GM19438 (cell line): ENCODE results near the gene SLC4A1AP.

Experiments
- ATAC-seq: cut with Tn5 transposase; IDR thresholded peaks from one replicate; pipeline ENCODE4 v1.9.1; 2021; ENCODE audit warnings: low read depth; ENCODE audit not compliant: unreplicated experiment

SLC4A1AP gene

DNA sequence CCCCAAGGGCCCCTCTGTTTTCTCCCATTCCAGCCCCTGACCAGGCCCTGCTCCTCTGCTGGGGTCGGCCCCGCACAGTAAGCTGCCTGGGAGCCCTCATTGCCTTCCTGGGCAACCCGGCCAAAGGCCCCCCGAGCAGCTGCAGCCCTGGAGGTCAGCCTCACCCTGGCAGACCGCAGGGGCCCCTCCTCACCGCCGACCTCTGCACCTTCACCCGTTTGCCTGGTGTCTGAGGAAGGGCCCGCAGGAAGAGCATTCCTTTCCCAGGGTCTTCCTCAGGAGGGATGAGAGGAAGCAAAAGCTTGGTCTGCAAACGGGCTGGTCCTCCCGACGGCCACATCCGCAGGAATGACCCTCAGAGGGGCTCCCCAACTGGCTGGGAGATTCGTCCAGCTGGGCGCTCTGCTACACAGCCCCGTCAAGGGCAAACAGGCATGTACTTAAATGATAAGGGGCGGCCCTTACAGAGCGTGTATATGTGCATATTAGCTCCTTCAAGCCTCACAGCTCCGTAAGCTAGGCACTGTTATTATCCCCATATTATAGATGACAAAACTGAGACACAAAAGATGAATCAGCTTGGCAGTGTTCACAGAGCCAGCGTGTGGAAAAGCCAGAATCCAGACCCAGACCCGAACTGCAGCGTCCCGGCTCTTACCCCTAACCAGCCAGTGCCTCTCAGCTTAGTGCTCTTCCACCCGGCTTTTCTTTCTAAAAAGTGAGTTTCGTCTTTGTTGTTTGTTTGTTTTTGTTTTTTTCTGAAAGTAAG lies 52.8 kb downstream of the SLC4A1AP start:
- no peak for ATAC-seq

DNA sequence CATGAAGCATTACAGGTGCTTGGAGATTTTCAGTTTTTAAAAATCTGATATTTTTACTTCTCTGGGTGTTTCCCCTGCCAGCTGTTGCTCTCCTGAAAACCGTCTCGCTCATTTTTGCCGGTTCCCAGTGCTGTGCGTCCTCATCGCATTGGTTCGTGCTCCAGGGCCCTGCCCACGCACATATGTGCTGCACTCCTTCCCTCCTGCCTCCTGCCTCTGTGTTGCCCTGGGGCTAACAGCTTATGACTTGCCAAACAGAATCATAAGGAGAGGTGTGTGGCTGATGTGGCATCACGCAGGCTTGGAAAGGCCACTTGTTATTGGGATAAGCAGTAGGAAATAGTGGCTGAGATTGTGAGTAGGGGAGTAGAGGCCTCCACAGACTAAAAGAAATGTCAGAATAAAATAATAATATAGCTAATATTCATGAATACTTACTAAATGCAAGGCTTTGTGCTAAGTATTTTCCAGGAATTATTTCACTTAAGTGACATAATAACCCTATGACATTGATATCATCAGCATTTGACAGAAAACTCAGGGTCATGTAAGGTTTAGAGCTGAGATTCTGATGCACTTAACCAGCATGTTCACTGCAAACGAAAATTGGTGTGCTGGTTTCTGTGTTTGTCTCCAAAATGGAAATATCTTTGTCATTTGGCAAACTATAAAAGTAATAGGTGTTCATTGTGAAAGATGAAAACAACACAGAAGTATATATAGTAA lies 53.5 kb downstream of the SLC4A1AP start:
- no peak for ATAC-seq

GRCh38 chr2:27720004-27720551 lies 56.4 kb downstream of the SLC4A1AP start:
- ATAC-seq: no peak

DNA sequence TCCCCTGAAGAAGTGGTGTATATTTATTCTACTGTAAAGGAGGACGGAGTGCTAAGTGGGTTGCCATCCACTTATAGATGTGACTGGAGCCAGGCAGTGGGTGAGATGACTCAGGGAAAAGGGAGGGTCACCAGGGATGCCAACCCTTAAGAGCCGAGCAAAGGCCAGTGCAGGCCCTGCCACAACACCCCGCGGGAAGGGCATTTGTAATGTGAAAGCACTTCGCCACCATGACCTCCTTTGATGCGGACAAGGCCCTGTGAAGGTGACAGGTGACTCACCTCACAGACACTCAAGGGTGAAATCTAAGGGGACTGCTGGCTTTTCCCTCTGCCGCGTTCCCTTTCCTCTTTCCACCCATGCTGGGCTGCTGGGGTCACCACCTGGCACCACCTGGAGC lies 57.6 kb downstream of the SLC4A1AP start:
- ATAC-seq: no peak

DNA sequence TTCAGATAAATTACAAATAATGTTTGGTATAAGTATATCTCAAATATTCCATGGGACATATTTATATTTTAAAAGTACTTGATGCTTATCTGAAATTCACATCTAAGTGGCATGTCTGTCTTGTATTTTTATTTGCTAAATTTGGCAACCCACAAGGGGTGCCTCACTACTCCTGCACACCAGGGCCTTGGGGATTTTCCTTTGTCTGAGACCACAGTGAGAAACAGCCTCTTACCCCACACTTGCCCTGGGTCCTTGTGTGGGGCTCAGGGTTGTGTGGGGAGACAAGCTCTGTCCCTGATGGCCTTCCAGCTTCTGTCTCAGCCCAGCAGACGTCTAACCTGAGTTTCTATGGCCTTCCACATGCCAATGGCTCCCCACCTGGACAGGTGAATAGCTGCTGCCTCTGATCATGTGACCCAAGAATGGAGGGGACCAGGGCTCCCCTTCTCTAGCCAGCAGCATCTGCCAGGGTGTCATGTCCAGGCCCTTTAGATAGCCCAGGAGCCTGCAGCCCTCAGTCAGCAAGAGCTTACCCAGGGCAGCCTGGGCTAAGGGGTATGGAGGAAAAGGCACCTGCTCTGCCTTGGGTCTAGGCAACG lies 58.3 kb downstream of the SLC4A1AP start:
- ATAC-seq: no peak

DNA sequence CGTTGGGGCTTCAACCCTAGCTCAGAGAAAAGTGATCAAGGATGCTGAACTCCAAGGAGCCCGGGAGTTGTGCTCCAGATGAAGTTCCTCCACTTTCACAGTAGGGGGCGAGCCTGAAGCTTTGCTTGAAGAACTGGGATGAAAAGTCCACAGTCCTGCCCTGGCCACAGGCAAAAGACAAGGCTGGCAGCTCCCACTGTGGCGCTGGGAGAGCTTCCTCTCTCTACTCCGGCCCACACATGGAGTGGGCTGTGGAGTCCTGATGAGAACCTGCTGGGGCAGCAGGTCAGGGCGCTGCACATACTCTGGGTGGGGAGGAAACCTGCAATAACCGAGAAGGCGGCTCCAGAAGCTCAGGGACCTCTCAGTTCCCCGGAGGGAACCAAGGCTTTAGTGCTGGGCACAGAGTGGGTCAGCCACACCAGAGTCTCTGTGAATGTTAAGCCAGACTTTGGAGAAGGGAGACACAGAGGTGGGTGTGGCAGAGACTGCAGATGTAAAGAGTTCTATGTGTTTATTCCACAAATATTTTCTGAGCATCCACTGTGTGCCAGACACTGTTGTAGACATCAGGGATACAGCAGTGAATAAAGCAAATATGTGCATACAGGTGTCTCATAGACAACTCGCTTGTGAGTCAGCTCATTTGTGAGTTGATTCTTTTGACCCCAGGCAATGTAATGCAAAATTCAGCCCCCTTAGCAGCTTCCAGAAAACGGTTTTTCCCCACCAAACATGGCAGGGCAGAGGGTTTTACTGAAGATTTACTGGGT lies 59.9 kb downstream of the SLC4A1AP start:
- no peak for ATAC-seq

GRCh38 chr2:27724191-27724590 lies 60.5 kb downstream of the SLC4A1AP start:
- no peak for ATAC-seq

DNA sequence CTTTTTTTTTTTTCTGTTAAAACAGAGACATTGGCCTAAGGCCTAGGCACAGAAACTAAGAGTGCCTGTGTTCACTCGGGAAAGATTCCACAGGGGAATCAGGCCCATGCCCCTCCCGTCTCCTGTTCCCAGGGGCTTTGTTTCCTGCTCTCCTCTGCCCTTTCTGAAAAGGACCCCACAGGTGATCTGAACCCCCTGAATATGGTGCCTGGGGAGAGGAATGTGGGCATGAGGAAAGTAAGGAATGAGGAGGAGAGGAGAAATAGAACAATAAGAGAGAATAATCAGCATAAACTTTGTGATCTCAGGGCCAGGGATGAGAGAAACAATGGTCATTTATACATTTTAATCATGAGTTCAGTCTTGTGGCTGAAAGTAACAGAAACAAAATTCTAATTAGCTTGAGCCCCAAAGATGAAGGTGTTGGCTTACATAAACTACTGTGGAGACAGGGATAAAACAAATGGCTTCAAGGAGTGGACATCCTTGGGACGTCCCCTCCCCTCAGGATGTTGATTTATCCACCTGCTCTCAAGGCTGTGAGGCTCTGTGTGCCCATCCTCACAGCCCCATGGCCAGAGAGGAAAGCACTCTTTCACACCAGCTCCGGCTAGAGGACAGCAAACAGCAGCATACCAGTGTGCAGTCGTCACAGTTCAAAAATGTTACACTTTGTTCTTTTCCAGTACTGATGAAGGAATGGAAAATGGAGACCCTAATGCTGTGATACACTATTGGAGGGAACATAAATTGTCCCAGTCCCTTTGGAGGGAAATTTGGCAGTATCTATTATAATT lies 61.4 kb downstream of the SLC4A1AP start:
- ATAC-seq: no peak

DNA sequence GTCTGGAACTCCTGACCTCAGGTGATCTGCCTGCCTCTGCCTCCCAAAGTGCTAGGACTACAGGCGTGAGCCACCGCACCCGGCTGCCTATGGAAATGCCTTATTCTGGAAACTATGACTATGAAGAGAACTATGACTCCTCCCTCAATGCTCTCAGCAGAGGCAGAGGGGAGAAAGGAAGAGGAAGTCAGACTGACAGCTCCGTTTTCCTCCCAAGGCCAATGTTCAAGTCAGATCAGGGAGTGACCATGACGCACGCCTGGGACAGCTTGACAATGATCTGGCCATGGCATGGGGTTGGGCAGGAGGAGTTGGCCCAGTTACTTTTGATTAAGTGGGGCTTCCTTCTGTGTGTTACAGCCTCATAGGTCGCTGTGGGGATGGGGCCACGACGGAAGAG lies 63.6 kb downstream of the SLC4A1AP start:
- no peak for ATAC-seq

DNA sequence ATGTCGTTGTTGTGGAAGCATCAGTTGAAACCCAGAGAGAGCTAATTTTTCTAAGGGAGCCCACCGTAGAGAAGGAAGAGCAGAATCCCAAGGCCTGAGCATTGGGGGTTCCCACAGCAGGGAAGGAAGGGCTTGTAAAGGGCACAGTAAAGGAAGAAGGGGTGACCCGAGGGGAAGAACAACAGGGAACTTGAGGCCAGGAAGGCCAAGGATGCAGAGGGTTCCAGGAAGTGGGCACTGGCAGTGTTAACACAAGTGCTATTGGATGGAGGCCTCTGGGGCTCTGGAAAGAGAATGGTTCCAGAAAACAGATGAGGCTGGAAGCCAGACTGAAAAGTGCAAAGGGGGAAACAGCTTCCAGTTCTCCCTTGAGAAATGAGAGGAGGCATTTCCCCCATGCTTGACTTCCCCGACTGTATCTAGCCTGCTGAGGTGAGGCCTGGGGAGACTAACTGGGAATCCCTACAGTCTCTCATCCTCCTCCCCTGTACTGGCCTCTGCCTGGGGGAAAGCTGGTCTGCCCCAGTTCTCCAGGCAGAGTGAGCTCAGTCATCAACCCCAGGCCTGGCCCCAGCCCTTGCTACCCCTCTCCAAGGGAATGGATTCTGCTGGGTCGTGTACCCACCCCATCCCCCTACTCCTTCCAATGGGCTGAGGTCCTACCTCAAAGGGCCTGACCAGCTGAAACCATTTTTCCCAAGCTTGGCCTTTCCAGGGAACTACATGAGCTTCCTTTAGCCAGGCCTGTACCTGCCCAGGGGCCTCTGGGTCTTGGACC lies 64.6 kb downstream of the SLC4A1AP start:
- ATAC-seq: no peak

- no peak for ATAC-seq
Observed at GRCh38 chr2:27729198-27729597, 65.5 kb downstream of the SLC4A1AP start.

DNA sequence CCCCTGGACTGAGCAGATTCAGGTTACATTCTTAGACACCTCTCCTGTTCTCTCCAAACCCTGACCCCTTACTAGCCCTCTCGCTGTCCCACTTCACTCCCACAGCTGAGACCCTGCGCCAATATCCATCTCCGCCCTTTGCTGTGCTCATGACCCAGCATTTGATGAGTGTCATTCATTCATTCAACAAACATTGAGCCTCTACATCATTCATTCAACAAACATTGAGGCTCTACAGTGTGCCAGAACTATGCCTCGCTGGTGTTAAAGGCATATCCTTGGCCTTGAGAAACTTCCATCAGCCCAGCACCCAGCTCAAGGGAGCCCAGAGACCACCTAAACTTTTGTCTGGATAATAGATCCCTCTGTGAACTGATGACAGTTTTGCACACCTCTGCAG lies 65.9 kb downstream of the SLC4A1AP start:
- ATAC-seq: no peak

GRCh38 chr2:27730261-27730662 lies 66.6 kb downstream of the SLC4A1AP start:
- ATAC-seq: no peak

DNA sequence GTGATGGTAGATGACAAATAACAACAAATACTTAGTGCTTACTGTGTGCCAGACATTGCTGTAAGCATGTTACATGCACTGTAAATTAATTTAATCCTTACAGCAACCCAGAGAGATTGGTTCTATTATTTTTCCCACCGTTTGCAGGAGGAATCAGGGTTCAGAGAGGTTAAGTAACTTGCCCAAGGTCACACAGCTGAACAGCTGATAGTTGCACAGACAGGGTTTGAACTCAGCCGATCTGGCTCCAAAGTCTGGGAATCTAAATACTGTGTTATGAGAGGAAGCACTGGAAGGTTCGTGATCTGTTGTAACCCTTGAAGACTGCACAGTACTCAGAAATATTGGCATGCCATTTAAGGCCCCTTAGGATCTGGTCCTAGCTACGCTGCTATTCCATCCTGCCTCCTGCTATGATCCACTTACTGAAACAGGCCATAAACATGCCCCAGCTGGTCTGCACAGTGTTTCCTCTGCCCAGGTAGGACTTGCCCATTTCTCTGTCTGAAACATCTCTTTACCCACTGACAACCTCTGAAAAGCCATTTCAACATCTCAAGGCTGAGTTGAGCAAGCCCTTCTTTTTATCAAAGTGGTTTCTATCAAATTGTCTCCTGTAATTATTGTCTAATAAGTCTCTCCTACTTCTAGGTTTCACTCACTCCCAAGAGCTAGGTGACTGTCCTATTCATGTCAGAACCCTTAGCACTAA lies 67.4 kb downstream of the SLC4A1AP start:
- ATAC-seq: no peak

DNA sequence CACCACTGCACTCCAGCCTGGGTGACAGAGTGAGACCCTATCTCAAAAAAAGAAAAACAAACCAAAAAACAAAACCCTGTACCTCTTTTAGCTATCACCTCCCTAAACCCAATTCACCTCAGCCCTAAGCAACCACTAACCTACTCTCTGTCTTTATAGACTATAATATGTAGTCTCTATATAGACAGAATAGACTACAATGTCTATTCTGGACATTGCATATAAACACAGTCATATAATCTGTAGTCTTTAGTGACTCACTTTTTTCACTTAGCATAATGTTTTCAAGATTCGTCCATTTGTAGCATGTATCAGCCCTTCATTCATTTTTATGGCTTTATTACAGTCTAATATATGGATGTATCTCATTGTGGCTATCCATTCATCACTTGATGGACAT lies 70.6 kb downstream of the SLC4A1AP start:
- ATAC-seq: no peak

GRCh38 chr2:27735263-27735904 lies 71.7 kb downstream of the SLC4A1AP start:
- ATAC-seq: no peak

DNA sequence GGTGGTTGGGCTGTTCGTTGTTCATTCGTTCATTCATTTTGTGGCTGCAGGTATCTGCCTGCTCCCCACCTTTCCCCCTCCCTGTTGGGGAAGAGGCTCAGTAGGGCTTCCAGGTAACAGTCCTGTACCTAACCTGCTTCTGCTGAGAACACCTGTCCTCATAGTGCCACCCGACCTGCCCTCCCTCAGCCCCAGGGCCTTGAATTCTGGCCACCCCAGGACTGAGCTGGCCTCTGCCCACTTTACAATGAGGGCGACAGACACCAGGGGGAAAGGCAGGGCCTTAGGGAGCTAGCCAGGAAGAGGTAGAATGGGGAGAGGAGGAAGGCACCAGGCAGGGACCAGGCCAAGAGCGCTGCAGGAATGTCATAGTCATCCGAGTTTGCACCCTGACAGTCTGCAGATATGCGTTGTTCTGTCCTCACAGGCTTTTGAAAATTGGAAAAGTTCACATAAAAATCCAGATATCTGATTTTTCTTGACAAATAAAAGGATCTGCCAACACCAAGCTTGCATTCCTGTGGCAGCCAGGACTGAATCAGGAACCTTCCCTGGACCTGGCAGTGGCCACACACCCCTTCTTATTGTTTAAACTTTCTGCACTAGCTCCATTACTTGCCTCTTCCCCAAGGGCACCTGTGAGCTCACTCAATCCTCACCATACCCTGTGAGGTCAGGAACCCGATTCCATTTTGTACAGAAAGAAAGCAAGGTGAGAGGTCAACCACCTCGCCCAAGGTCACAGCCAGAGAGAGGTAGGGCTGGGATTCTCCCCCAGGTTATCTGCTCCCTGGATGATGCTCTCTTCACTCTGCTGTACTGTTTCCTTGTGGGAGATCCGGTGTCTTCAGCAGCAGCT lies 72.6 kb downstream of the SLC4A1AP start:
- no peak for ATAC-seq
